ENCODE data around the gene AGTRAP.

AGTRAP gene

DNA sequence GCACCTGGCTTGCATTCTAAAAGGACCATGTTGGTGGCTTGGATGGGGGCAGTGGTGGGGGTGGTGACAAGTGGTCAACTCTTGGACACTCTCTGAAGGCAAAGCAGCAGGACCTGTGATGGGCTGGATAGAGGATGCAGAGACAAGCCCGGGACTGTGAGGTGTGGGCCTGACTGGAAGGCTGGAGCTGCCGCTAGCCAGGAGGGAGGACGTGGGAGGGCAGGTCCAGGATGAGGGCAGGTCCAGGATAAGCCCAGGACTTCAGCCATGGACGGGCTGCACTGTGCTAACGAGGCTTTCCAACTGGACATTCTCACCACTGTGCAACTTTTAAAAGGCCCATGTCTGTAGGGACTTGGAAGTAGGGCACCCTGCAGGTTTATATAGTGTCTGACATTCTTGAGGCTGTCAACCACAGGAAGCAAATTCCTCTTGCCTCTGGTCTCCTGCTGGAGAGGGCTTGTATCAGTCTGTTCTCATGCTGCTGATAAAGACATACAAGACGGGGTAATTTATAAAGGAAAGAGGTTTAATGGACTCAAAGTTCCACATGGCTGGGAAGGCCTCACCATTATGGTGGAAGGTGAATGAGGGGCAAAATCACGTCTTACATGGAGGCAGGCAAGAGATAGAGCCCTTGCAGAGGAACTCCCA lies 17.7 kb downstream of the AGTRAP start:
- H2AFZ ChIP-seq (ENCODE audit: low read depth), result no peak overlapping the region
- no peak overlapping the region for H3K4me2 ChIP-seq
- H3K4me1 ChIP-seq (ENCODE audit: low read depth, poor library complexity, severe bottlenecking), result peaks cover 5% of the 10 kb centered on the region
- H3K79me2 ChIP-seq (ENCODE audit: insufficient read depth, low read depth), result no peaks in the 10 kb centered on the region
- no peak overlapping the region for H3K27ac ChIP-seq
- peaks cover 3% of the 10 kb centered on the region; the same call in 1 of the 2 replicates for H3K27me3 ChIP-seq (ENCODE audit: insufficient read depth, low read depth)
- no peaks in the 10 kb centered on the region for H3K36me3 ChIP-seq (ENCODE audit: insufficient read depth)
- H3K9ac ChIP-seq, result no peak overlapping the region
- no peaks in the 10 kb centered on the region for H4K20me1 ChIP-seq (ENCODE audit: insufficient read depth)
- no peak for TF ChIP-seq CTCF (conservative IDR thresholded peaks at IDR 0.05; ENCODE audit: low read depth, low read length)
- no peak overlapping the region for H3K4me3 ChIP-seq (IDR thresholded peaks at IDR 0.05; ENCODE audit: insufficient read depth, low read depth, low read length)

DNA sequence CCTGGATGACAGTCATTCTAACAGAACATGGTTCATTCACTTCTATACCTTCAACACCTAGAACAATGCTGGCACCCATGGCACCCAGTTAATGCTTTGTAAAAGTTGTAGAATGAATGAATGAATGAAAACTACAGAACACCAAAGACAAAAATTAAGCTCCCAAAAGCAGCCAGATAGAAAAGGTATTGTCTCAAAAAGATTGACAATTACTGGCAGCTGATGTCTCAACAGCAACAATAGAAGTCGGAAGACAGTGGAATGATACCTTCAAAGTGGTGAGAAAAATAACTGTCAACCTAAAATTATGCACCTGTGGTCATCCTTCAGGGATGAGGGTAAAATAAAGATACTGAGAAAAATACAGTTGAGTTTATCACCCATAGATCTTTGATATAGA lies 21.1 kb downstream of the AGTRAP start:
- H3K4me3 ChIP-seq (IDR thresholded peaks at IDR 0.05; ENCODE audit: insufficient read depth, low read depth, low read length), result no peak overlapping the region
- no peaks in the 10 kb centered on the region for H3K36me3 ChIP-seq (ENCODE audit: insufficient read depth)
- no peak overlapping the region for H3K9ac ChIP-seq
- no peak overlapping the region for H3K4me2 ChIP-seq
- peaks cover 16% of the 10 kb centered on the region for H3K27me3 ChIP-seq (ENCODE audit: insufficient read depth, low read depth)
- H3K79me2 ChIP-seq (ENCODE audit: insufficient read depth, low read depth), result no peaks in the 10 kb centered on the region
- TF ChIP-seq CTCF (conservative IDR thresholded peaks at IDR 0.05; ENCODE audit: low read depth, low read length), result no peak
- no peaks in the 10 kb centered on the region for H3K4me1 ChIP-seq (ENCODE audit: low read depth, poor library complexity, severe bottlenecking)
- no peak overlapping the region for H3K27ac ChIP-seq
- no peak overlapping the region for H2AFZ ChIP-seq (ENCODE audit: low read depth)
- no peaks in the 10 kb centered on the region for H4K20me1 ChIP-seq (ENCODE audit: insufficient read depth)

DNA sequence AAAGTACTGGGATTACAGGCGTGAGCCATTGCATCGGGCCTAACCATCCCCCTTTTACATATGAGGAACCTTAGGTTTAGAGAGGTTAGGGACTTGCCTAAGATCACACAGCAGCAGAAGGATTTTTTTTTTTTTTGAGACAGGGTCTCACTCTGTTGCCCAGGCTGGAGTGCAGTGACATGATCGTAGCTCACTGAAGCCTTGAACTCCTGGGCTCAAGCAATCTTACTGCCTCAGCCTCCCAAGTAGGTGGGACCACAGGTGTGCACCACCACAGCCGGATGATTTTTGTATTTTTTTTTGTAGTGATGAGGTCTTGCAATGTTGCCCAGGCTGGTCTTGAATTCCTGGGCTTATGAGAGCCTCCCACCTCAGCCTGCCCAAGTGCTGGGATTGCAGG lies 23.9 kb downstream of the AGTRAP start:
- Histone ChIP-seq H3K27me3 (ENCODE audit: insufficient read depth, low read depth) (peaks cover 36% of the 10 kb centered on the region), H2AFZ (ENCODE audit: low read depth) (no peak overlapping the region), H3K27ac (no peak overlapping the region), H3K79me2 (ENCODE audit: insufficient read depth, low read depth) (no peaks in the 10 kb centered on the region), H3K4me3 (IDR thresholded peaks at IDR 0.05; ENCODE audit: insufficient read depth, low read depth, low read length) (no peak overlapping the region), H3K4me1 (ENCODE audit: low read depth, poor library complexity, severe bottlenecking) (no peaks in the 10 kb centered on the region), H3K4me2 (no peak overlapping the region), H3K36me3 (ENCODE audit: insufficient read depth) (no peaks in the 10 kb centered on the region), H3K9ac (no peak overlapping the region), H4K20me1 (ENCODE audit: insufficient read depth) (no peaks in the 10 kb centered on the region)
- TF ChIP-seq CTCF (conservative IDR thresholded peaks at IDR 0.05; ENCODE audit: low read depth, low read length), result no peak

DNA sequence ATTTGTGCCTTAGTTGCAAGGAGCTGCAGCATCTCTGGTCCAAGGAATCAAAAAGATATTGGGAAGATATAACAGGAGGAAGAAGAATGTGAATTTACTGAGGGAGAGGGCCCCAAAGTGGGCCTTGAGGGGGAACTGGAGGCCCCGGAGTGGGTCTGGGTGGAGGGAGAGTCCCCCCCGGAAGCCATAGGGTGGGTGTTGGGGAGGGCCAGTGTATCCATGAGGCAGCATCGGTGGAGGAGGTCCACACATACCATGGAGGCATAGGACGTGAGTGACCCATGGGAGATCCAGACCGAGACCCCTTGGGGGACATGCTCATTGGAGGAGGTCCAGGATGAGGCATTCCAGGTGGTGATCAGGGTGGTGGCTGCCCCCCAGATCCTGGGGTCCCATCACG lies 25.3 kb downstream of the AGTRAP start:
- Histone ChIP-seq H3K27me3 (ENCODE audit: insufficient read depth, low read depth) (peaks cover 46% of the 10 kb centered on the region), H3K4me2 (no peak overlapping the region), H3K27ac (no peak overlapping the region), H3K4me3 (IDR thresholded peaks at IDR 0.05; ENCODE audit: insufficient read depth, low read depth, low read length) (no peak overlapping the region), H4K20me1 (ENCODE audit: insufficient read depth) (no peaks in the 10 kb centered on the region), H2AFZ (ENCODE audit: low read depth) (no peak overlapping the region), H3K4me1 (ENCODE audit: low read depth, poor library complexity, severe bottlenecking) (no peaks in the 10 kb centered on the region), H3K36me3 (ENCODE audit: insufficient read depth) (no peaks in the 10 kb centered on the region), H3K79me2 (ENCODE audit: insufficient read depth, low read depth) (no peaks in the 10 kb centered on the region), H3K9ac (no peak overlapping the region)
- TF ChIP-seq CTCF (conservative IDR thresholded peaks at IDR 0.05; ENCODE audit: low read depth, low read length), result no peak

All from KMS-11 (cell line).